B cell (primary cell): ENCODE measurements around the gene TEX261. TPM values are rescaled to one million over a fixed set of nuclear protein-coding genes. Genes with fewer than 3 reads are reported as not detected.

ENCODE experiments used
- ATAC-seq: fragments of 200-7000 bp; cut with Tn5 transposase; one replicate; pipeline ENCODE4 v1.10.0; 2021; ENCODE audit warnings: low read depth, mild to moderate bottlenecking, moderate number of reproducible peaks, moderate library complexity
- CTCF ChIA-PET: fragments of 350-600 bp; sonication (Branson Sonifier 250); formaldehyde crosslinking; loops from one replicate; lab custom pipeline; 2021; ENCODE audit warnings: antibody characterized with exemption, inconsistent platforms; lab: Charles Lee
- POLR2A ChIA-PET: fragments of 350-600 bp; sonication (Branson Sonifier 250); formaldehyde crosslinking; loops from one replicate; lab custom pipeline; 2021; ENCODE audit warnings: antibody characterized with exemption; lab: Charles Lee
- DNase-seq: peaks from one replicate; pipeline ENCODE4 v3.0.0; 2013
- H2AFZ ChIP-seq: 2 replicates; pipeline ENCODE4 v1.6.1; 2012; ENCODE audit warnings: mild to moderate bottlenecking, low read depth, low read length; ENCODE audit not compliant: insufficient read depth, poor library complexity, severe bottlenecking
- H3K27ac ChIP-seq, 2 donors: 1 replicate in 1 of 2; 2 replicates in 1 of 2; pipeline ENCODE4 v1.5.1; 2012 to 2013; ENCODE audit warnings: low read length in 2 of 2, mild to moderate bottlenecking in 2 of 2, moderate library complexity in 1 of 2
- H3K27me3 ChIP-seq, 4 experiments: fragments of 200-600 bp in 1 of 4; sonication (generic) in 1 of 4; replicated peaks in 1 of 4; 1 replicate in 2 of 4; 2 replicates in 2 of 4; pipeline versions ENCODE4 v1.6.1 to v1.7.0; 2013 to 2016; ENCODE audit warnings: low read length in 3 of 4, mild to moderate bottlenecking in 2 of 4, mixed read lengths in 1 of 4, moderate library complexity in 1 of 4; ENCODE audit not compliant: insufficient read depth in 4 of 4, control insufficient read depth in 3 of 4; ENCODE audit errors: control extremely low read depth in 1 of 4
- H3K36me3 ChIP-seq, 2 experiments: replicated peaks in 1 of 2; 1 replicate in 1 of 2; 2 replicates in 1 of 2; pipeline versions ENCODE4 v1.6.1 to v1.7.1; 2013; ENCODE audit warnings: low read length in 1 of 2; ENCODE audit not compliant: insufficient read depth in 2 of 2, control insufficient read depth in 1 of 2; ENCODE audit errors: control extremely low read depth in 1 of 2, extremely low read depth in 1 of 2
- H3K4me1 ChIP-seq, 2 donors: fragments of 200-600 bp in 1 of 2; sonication (generic) in 1 of 2; 1 replicate in 1 of 2; 2 replicates in 1 of 2; pipeline versions ENCODE4 v1.5.1 to v1.6.1; 2013 to 2017; ENCODE audit warnings: low read length in 2 of 2; ENCODE audit not compliant: control insufficient read depth in 2 of 2, insufficient read depth in 2 of 2
- H3K4me2 ChIP-seq: replicated peaks from 2 replicates; pipeline ENCODE3; 2012; ENCODE audit warnings: mild to moderate bottlenecking, low read depth, low read length; ENCODE audit not compliant: poor library complexity, severe bottlenecking
- H3K4me3 ChIP-seq, 5 experiments: fragments of 200-600 bp in 1 of 5; sonication (generic) in 1 of 5; 1 replicate in 3 of 5; 2 replicates in 2 of 5; pipeline versions ENCODE4 v1.5.1 to v1.7.0; 2011 to 2016; ENCODE audit warnings: low read length in 4 of 5, mild to moderate bottlenecking in 4 of 5, low read depth in 2 of 5, control low read depth in 1 of 5, moderate library complexity in 1 of 5; ENCODE audit not compliant: insufficient read depth in 1 of 5; ENCODE audit errors: control extremely low read depth in 1 of 5, extremely low read depth in 1 of 5
- H3K79me2 ChIP-seq: fragments of 200-600 bp; sonication (generic); one replicate; pipeline ENCODE4 v1.6.0; 2016; ENCODE audit warnings: low read length; ENCODE audit not compliant: control insufficient read depth, insufficient read depth
- H3K9ac ChIP-seq: fragments of 200-600 bp; sonication (generic); 2 replicates; pipeline ENCODE4 v1.6.1; 2017; ENCODE audit warnings: mild to moderate bottlenecking, low read length, moderate library complexity
- H3K9me3 ChIP-seq, 3 donors: one replicate each; pipeline versions ENCODE4 v1.6.1 to v1.7.1; 2013; ENCODE audit warnings: low read length in 2 of 3; ENCODE audit not compliant: control insufficient read depth in 2 of 3, insufficient read depth in 1 of 3; ENCODE audit errors: control extremely low read depth in 1 of 3
- H4K20me1 ChIP-seq: 2 replicates; pipeline ENCODE4 v1.6.0; 2012; ENCODE audit warnings: mild to moderate bottlenecking, low read length; ENCODE audit not compliant: insufficient read depth, control insufficient read depth, poor library complexity, severe bottlenecking
- H3K27ac Mint-ChIP-seq: one replicate; pipeline ENCODE4 v1.8.0; 2021; ENCODE audit warnings: mixed read lengths
- H3K27me3 Mint-ChIP-seq: one replicate; pipeline ENCODE4 v1.8.0; 2021; ENCODE audit warnings: mixed read lengths
- H3K4me1 Mint-ChIP-seq: one replicate; pipeline ENCODE4 v1.8.0; 2021; ENCODE audit warnings: mixed read lengths
- H3K4me3 Mint-ChIP-seq: one replicate; pipeline ENCODE4 v1.8.0; 2021; ENCODE audit warnings: mixed read lengths
- H3K9me3 Mint-ChIP-seq: one replicate; pipeline ENCODE4 v1.8.0; 2022; ENCODE audit warnings: mixed read lengths; ENCODE audit not compliant: insufficient read depth
- CTCF ChIP-seq: fragments of 200-600 bp; IDR thresholded peaks from one replicate; pipeline ENCODE4 v1.8.0; 2022; ENCODE audit warnings: antibody characterized with exemption, mild to moderate bottlenecking
- EZH2 ChIP-seq: IDR thresholded peaks from 2 replicates; pipeline ENCODE4 v1.6.1; 2012; ENCODE audit warnings: borderline replicate concordance, low read depth, mild to moderate bottlenecking, moderate library complexity, low read length; ENCODE audit not compliant: insufficient read depth, poor library complexity, severe bottlenecking
- WGBS: methylation state at CpG from one replicate; pipeline ENCODE4 v1.1.5; 2013; ENCODE audit warnings: missing lambda C conversion rate; ENCODE audit not compliant: insufficient coverage; 5-methylcytosine and 5-hydroxymethylcytosine counted together
- intact Hi-C: fragments of 100-400 bp; cut with micrococcal nuclease; formaldehyde crosslinking; loops from one replicate; pipeline ENCODE4 v1.10.0; 2022
- polyA plus RNA-seq: library from polyadenylated mRNA; depleted of rRNA; stranded (reverse); fragments of >200 nt; gene quantifications from 2 replicates; pipeline ENCODE4 v1.2.3, GENCODE V29; 2012
- total RNA-seq, 2 donors: library from RNA; stranded (reverse); fragments of 120-200 nt in 1 of 2; gene quantifications; 1 replicate in 1 of 2; 2 replicates in 1 of 2; pipeline versions ENCODE4 v1.2.3 to v1.2.4, GENCODE V29; 2013 to 2022

Gene TEX261
- total and polyA plus RNA-seq, 2 donors (not counting 1 experiment from before 2014, with no cell fraction given) = 29.0 to 56.4 TPM

- Mint-ChIP-seq H3K27ac (no peak overlapping the region), H3K27me3 (peaks cover 25% of the 10 kb centered on the region), H3K4me3 (no peak overlapping the region), H3K9me3 (no peaks in the 10 kb centered on the region), H3K4me1 (peaks cover 11% of the 10 kb centered on the region)
- ChIA-PET CTCF (interaction anchor here (0.6 to 3.9 kb wide), 13 partner anchors 9 to 951 kb away, joined by 3 to 51 read pairs (median 8); partner anchors contain the start of genes ATP6V1B1 and FIGLA), POLR2A (interaction anchor here (0.6 kb wide), 1 partner anchor 35 kb away, joined by 7 read pairs; no protein-coding TSS in a partner anchor)
- TF ChIP-seq EZH2 (no peak), CTCF (peak; percentile 82)
- DNase-seq = peak; percentile 68
- Histone ChIP-seq H3K9me3 (no peaks in the 10 kb centered on the region), H3K79me2 (no peaks in the 10 kb centered on the region), H2AFZ (peak overlapping the region; percentile 4), H3K27ac (no peak overlapping the region), H3K4me3 (no peak overlapping the region), H4K20me1 (no peaks in the 10 kb centered on the region), H3K27me3 (peaks cover 0 to 20% (median 11%) of the 10 kb centered on the region in 4 experiments), H3K4me1 (peaks cover 13 to 14% of the 10 kb centered on the region in 2 donors), H3K9ac (no peak overlapping the region), H3K36me3 (no peaks in the 10 kb centered on the region), H3K4me2 (no peak overlapping the region)
- intact Hi-C loops = loop anchor here (1.0 to 5.0 kb wide), 2 partner anchors 85 to 290 kb away; no protein-coding TSS in a partner anchor
- no peak for ATAC-seq
- WGBS = 66% methylated on average over 2 of the region's 8 CpGs
Measured at GRCh38 chr2:70946832-70947442, 47.7 kb downstream of the TEX261 start.

- no peaks in the 10 kb centered on the region for H3K79me2 ChIP-seq
- peaks cover 34% of the 10 kb centered on the region for H3K27me3 Mint-ChIP-seq
- peaks cover 13 to 14% of the 10 kb centered on the region in 2 donors for H3K4me1 ChIP-seq
- ChIA-PET CTCF (interaction anchor here (0.8 kb wide), 1 partner anchor 58 kb away, joined by 3 read pairs; no protein-coding TSS in a partner anchor), POLR2A (no interaction called here)
- no peak overlapping the region for H3K27ac Mint-ChIP-seq
- H3K27me3 ChIP-seq = peaks cover 0 to 22% (median 11%) of the 10 kb centered on the region in 4 experiments
- TF ChIP-seq CTCF (no peak), EZH2 (no peak)
- DNase-seq (no peak), ATAC-seq (no peak)
- no peaks in the 10 kb centered on the region for H3K9me3 ChIP-seq
- H3K4me1 Mint-ChIP-seq = peaks cover 11% of the 10 kb centered on the region
- H3K9ac ChIP-seq = no peak overlapping the region
- no peak overlapping the region for H3K4me3 Mint-ChIP-seq
- no peak overlapping the region for H2AFZ ChIP-seq
- WGBS = 96% methylated on average over 4 of the region's 4 CpGs
- no peaks in the 10 kb centered on the region for H3K9me3 Mint-ChIP-seq
- no peak overlapping the region for H3K4me3 ChIP-seq
- intact Hi-C loops = no loop called here
- no peaks in the 10 kb centered on the region for H3K36me3 ChIP-seq
- H4K20me1 ChIP-seq = no peaks in the 10 kb centered on the region
- no peak overlapping the region for H3K27ac ChIP-seq
- no peak overlapping the region for H3K4me2 ChIP-seq
Measured at GRCh38 chr2:70944111-70944690, 50.5 kb downstream of the TEX261 start.
